ENCODE results near the gene GSE1.

Gene GSE1

GRCh38 chr16:85718682-85719081 lies 105.6 kb downstream of the GSE1 start:
- DNase-seq (ENCODE audit: low read depth in 2 of 3, low spot score in 2 of 3), result no peak

GRCh38 chr16:85719605-85720301 lies 106.6 kb downstream of the GSE1 start:
- DNase-seq (ENCODE audit: low read depth in 2 of 3, low spot score in 2 of 3), result no peak

- no peak for DNase-seq (ENCODE audit: low read depth in 2 of 3, low spot score in 2 of 3)
Measured at GRCh38 chr16:85720302-85720637, 107.1 kb downstream of the GSE1 start.

- DNase-seq (ENCODE audit: low read depth in 2 of 3, low spot score in 2 of 3), result no peak
Measured at GRCh38 chr16:85722128-85722893, 109.2 kb downstream of the GSE1 start.

GRCh38 chr16:85724126-85724879 lies 111.2 kb downstream of the GSE1 start:
- no peak for DNase-seq (ENCODE audit: low read depth in 2 of 3, low spot score in 2 of 3)

- no peak for DNase-seq (ENCODE audit: low read depth in 2 of 3, low spot score in 2 of 3)
Measured at GRCh38 chr16:85724936-85725335, 111.8 kb downstream of the GSE1 start.

All from activated CD8-positive, alpha-beta memory T cell treated with anti-CD3 and anti-CD28 coated beads for 48 hours (primary cell).